Stomach (tissue), 9 donors: ENCODE results near the gene KIAA2012. TPM values are rescaled to one million over a fixed set of nuclear protein-coding genes. Genes with fewer than 3 reads are reported as not detected.

ENCODE experiments used
- DNase-seq, 2 donors: peaks; one replicate each; pipeline versions ENCODE4 v3.0.0 to v3.0.0-alpha.2; 2013 to 2019
- H3K27ac ChIP-seq, 5 donors: fragments of 200-600 bp in 4 of 5; sonication (generic) in 4 of 5; one replicate each; pipeline ENCODE4 v1.5.1; 2013 to 2019; ENCODE audit warnings: mild to moderate bottlenecking in 1 of 5, moderate library complexity in 1 of 5
- H3K27me3 ChIP-seq, 3 donors: fragments of 200-600 bp; sonication (generic); one replicate each; pipeline ENCODE4 v1.5.1; 2017 to 2019; ENCODE audit warnings: mixed run types in 1 of 3
- H3K36me3 ChIP-seq, 4 donors: fragments of 200-600 bp; sonication (generic); 1 replicate in 3 of 4; 2 replicates in 1 of 4; pipeline ENCODE4 v1.5.1; 2016 to 2019
- H3K4me1 ChIP-seq, 4 donors: fragments of 200-600 bp; sonication (generic); one replicate each; pipeline ENCODE4 v1.5.1; 2016 to 2019
- H3K4me3 ChIP-seq, 4 donors: fragments of 200-600 bp; sonication (generic) in 3 of 4; one replicate each; pipeline ENCODE4 v1.5.1; 2016 to 2019; ENCODE audit warnings: mild to moderate bottlenecking in 1 of 4
- H3K9me3 ChIP-seq, 4 donors: fragments of 200-600 bp; sonication (generic); one replicate each; pipeline ENCODE4 v1.5.1; 2016 to 2019
- CTCF ChIP-seq, 7 experiments: fragments of 450-650 bp in 4 of 7; fragments of 200-600 bp in 3 of 7; sonication (generic) in 3 of 7; IDR thresholded peaks; one replicate each; pipeline ENCODE4 v1.5.1; 2016 to 2019; ENCODE audit warnings: antibody characterized with exemption in 7 of 7, control low read depth in 2 of 7, mild to moderate bottlenecking in 1 of 7
- EP300 ChIP-seq: sonication (generic); formaldehyde crosslinking; IDR thresholded peaks from one replicate; pipeline ENCODE4 v1.6.1; 2017; ENCODE audit warnings: antibody characterized with exemption
- POLR2A ChIP-seq, 4 donors: fragments of 450-650 bp; IDR thresholded peaks; one replicate each; pipeline ENCODE4 v1.6.1; 2016; ENCODE audit warnings: antibody characterized with exemption in 4 of 4, control low read depth in 2 of 4, mild to moderate bottlenecking in 1 of 4, moderate library complexity in 1 of 4
- POLR2AphosphoS5 ChIP-seq, 3 donors: sonication (generic); formaldehyde crosslinking; IDR thresholded peaks; one replicate each; pipeline ENCODE4 v1.6.1; 2016; ENCODE audit warnings: antibody characterized with exemption in 3 of 3
- WGBS, 5 donors: extraction: QIAGEN DNeasy Blood & Tissue Kit in 3 of 5; methylation state at CpG; one replicate each; pipeline versions ENCODE4 v1.1.5 to v1.1.7; 2013 to 2018; 5-methylcytosine and 5-hydroxymethylcytosine counted together
- intact Hi-C: fragments of 100-400 bp; cut with DNase I; formaldehyde crosslinking; loops from one replicate; pipeline ENCODE4 v1.15.1; 2023; ENCODE audit warnings: low total_unique reads
- polyA plus RNA-seq, 3 donors: library from polyadenylated mRNA; stranded (reverse); fragments of 200-250 nt; gene quantifications; one replicate each; pipeline ENCODE4 v1.2.3, GENCODE V29; 2013
- total RNA-seq, 5 donors: library from RNA; depleted of rRNA; stranded (reverse); fragments of >200 nt; gene quantifications; one replicate each; pipeline versions ENCODE4 v1.1.0 to v1.2.3, GENCODE V29; 2014 to 2016
- donor health status: healthy with polysubstance abuse.
- donor health status: Bipolar disorder and iron deficiency.
- donor health status: healthy.

KIAA2012 gene
- total and polyA plus RNA-seq, 8 donors, result 0.03 to 0.18 TPM; not detected in 6

DNA sequence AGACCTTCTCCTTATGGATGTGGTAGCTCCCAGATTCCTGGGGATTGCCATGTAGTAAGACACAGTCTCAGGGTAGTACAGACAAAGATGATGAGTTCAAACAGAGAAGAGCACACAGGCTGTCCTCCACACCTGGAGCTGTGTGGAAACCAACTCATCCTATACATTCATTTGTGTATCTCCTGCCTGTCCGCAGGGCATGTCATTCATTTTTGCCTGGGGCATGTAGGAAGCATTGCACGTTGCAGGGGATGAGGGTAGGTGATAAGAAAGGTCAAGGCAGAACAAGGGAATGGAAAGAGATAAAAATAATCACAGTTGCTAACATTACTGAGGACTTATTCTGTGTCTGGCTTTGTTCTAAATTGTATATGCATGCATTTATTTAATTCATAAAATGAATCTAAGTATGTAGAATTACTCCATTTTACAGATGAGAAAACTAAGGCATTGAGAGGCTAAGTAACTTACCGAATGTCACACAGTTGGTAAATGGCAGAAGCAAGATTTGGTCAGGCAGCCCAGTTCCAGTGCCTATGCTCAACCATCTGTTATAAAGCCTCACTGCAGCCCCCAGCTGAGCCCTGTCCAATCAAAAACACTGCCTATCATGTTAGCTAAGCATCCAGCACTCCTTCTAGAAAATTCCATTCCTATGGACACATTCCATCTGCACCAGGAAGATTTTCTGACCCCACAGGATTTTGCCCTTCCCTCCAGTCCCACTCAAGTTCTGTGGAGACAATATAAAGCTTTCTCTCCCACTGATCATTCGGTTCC, 84.3 kb downstream of the KIAA2012 start:
- 71 to 81% (median 74%) methylated on average over 4 of the region's 4 CpGs for WGBS, 5 donors
- no peaks in the 10 kb centered on the region for H3K27me3 ChIP-seq
- DNase-seq, result no peak
- H3K9me3 ChIP-seq, result no peaks in the 10 kb centered on the region
- no peak overlapping the region for H3K27ac ChIP-seq
- H3K4me3 ChIP-seq, result no peak overlapping the region
- H3K36me3 ChIP-seq, result no peaks in the 10 kb centered on the region
- H3K4me1 ChIP-seq, result peaks cover 0 to 8% (median 0%) of the 10 kb centered on the region in 4 donors
- intact Hi-C loops, result no loop called here
- TF ChIP-seq CTCF (IDR thresholded peaks at IDR 0.05), result no peak
- TF ChIP-seq POLR2AphosphoS5 (IDR thresholded peaks at IDR 0.05), result no peak
- no peak for TF ChIP-seq EP300
- TF ChIP-seq POLR2A (IDR thresholded peaks at IDR 0.05), result no peak

DNA sequence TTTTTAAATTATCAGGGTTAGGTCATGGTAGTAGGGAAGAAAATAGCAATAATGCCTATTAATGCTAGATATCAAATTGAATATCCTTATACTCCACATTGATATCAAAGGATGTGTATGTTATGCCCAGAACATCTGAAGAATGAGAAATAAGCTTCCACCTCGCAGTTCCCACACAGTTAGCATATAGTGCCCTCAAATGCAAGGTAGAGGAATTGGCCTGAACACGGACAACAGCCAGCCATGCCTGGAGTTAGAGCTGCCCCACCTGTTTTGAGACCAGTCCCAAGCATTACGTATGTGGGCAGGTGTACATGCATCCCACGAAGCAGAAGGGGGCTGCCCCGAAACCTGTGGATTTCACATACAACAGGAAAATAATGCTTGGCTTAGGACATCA, 85.7 kb downstream of the KIAA2012 start:
- H3K36me3 ChIP-seq, result no peaks in the 10 kb centered on the region
- peaks cover 0 to 8% (median 0%) of the 10 kb centered on the region in 4 donors for H3K4me1 ChIP-seq
- intact Hi-C loops, result no loop called here
- 43 to 57% (median 49%) methylated on average over 5 of the region's 5 CpGs for WGBS, 5 donors
- peak in 1 of 2 donors; percentile 66 for DNase-seq
- no peak for TF ChIP-seq POLR2A (IDR thresholded peaks at IDR 0.05)
- no peak for TF ChIP-seq POLR2AphosphoS5 (IDR thresholded peaks at IDR 0.05)
- TF ChIP-seq EP300, result no peak
- TF ChIP-seq CTCF (IDR thresholded peaks at IDR 0.05), result no peak
- no peaks in the 10 kb centered on the region for H3K27me3 ChIP-seq
- no peak overlapping the region for H3K4me3 ChIP-seq
- no peak overlapping the region for H3K27ac ChIP-seq
- no peaks in the 10 kb centered on the region for H3K9me3 ChIP-seq

GRCh38 chr2:202161151-202161835, 88.2 kb downstream of the KIAA2012 start:
- DNase-seq, result no peak
- intact Hi-C loops, result no loop called here
- Histone ChIP-seq H3K4me3 (no peak overlapping the region), H3K27me3 (no peaks in the 10 kb centered on the region), H3K36me3 (no peaks in the 10 kb centered on the region), H3K27ac (no peak overlapping the region), H3K4me1 (peaks cover 0 to 8% (median 0%) of the 10 kb centered on the region in 4 donors), H3K9me3 (no peaks in the 10 kb centered on the region)
- TF ChIP-seq EP300 (no peak), POLR2A (IDR thresholded peaks at IDR 0.05) (no peak), CTCF (IDR thresholded peaks at IDR 0.05) (no peak), POLR2AphosphoS5 (IDR thresholded peaks at IDR 0.05) (no peak)
- WGBS, 5 donors, result 71 to 77% (median 73%) methylated on average over 8 of the region's 8 CpGs

DNA sequence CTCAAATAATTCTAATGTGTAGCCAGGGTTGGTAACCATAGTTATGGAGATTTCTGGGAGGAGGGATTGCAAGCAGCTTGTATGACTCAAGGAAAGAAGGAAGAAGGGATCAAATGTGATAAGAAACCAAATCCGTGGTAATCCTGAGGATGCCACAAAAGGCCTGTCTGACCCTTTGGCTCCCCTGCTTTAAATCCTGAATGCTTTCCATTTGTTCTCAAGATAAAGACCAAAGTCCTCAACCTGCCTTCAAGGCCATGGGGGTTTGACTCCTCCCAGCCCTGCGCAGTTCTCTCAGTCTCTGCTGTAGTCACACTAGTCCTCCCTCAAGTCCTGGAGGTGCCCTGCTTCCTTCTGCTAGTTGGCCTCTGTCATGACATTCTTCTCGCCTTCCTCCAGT, 91.4 kb downstream of the KIAA2012 start:
- Histone ChIP-seq H3K27ac (no peak overlapping the region), H3K36me3 (no peaks in the 10 kb centered on the region), H3K4me1 (peaks cover 0 to 8% (median 0%) of the 10 kb centered on the region in 4 donors), H3K9me3 (no peaks in the 10 kb centered on the region), H3K27me3 (no peaks in the 10 kb centered on the region), H3K4me3 (no peak overlapping the region)
- no peak for DNase-seq
- 64 to 74% (median 68%) methylated on average over 3 of the region's 3 CpGs for WGBS, 5 donors
- intact Hi-C loops, result no loop called here
- TF ChIP-seq EP300 (no peak), CTCF (IDR thresholded peaks at IDR 0.05) (no peak), POLR2AphosphoS5 (IDR thresholded peaks at IDR 0.05) (no peak), POLR2A (IDR thresholded peaks at IDR 0.05) (no peak)
